HepG2 (cell line): ENCODE data around the gene SEC31B. TPM values are rescaled to one million over a fixed set of nuclear protein-coding genes. Genes with fewer than 3 reads are reported as not detected.
A peak's percentile ranks its signal among the peaks of the same experiment; 100 is the strongest.

Source experiments
- AGO2 ChIP-seq: fragments of 200-400 bp; formaldehyde crosslinking; optimal IDR thresholded peaks from 2 replicates; pipeline ENCODE3; 2017; ENCODE audit warnings: mild to moderate bottlenecking, low read depth, low read length, moderate library complexity
- ARNT ChIP-seq: fragments of 450-650 bp; IDR thresholded peaks from 2 replicates; pipeline ENCODE4 v1.6.1; 2017
- CHD4 ChIP-seq: fragments of 200-600 bp; sonication (generic); IDR thresholded peaks from 2 replicates; pipeline ENCODE4 v1.7.0; 2017; ENCODE audit warnings: mild to moderate bottlenecking, low read length, borderline replicate concordance
- FOSL2 ChIP-seq: sonication (generic); formaldehyde crosslinking; IDR thresholded peaks from 2 replicates; pipeline ENCODE4 v1.4.0; 2020; ENCODE audit warnings: missing genetic modification reagents
- FOXJ3 ChIP-seq: sonication (generic); formaldehyde crosslinking; IDR thresholded peaks from 2 replicates; pipeline ENCODE4 v1.4.0; 2020; ENCODE audit warnings: missing genetic modification reagents, mild to moderate bottlenecking, borderline replicate concordance
- HES4 ChIP-seq: sonication (generic); formaldehyde crosslinking; IDR thresholded peaks from 2 replicates; pipeline ENCODE4 v1.9.0; 2021; ENCODE audit warnings: mild to moderate bottlenecking, missing genetic modification reagents, borderline replicate concordance
- IKZF4 ChIP-seq: sonication (generic); formaldehyde crosslinking; IDR thresholded peaks from 2 replicates; pipeline ENCODE4 v1.5.1; 2020; ENCODE audit warnings: borderline replicate concordance, mild to moderate bottlenecking, low read depth, missing genetic modification reagents; ENCODE audit errors: not compliant biosample characterization
- KAT8 ChIP-seq: IDR thresholded peaks from 2 replicates; pipeline ENCODE4 v1.6.1; 2016; ENCODE audit warnings: missing genetic modification reagents, missing compliant biosample characterization
- POLR2G ChIP-seq: fragments of 200-400 bp; formaldehyde crosslinking; IDR thresholded peaks from 2 replicates; pipeline ENCODE4 v1.6.1; 2018; ENCODE audit warnings: mild to moderate bottlenecking, low read depth, low read length, moderate library complexity
- RBM39 ChIP-seq: fragments of 200-400 bp; formaldehyde crosslinking; IDR thresholded peaks from one replicate; pipeline ENCODE4 v1.6.1; 2018; ENCODE audit warnings: antibody characterized with exemption, mild to moderate bottlenecking, low read depth, low read length; ENCODE audit not compliant: poor library complexity, severe bottlenecking
- ZFX ChIP-seq: sonication (generic); formaldehyde crosslinking; IDR thresholded peaks from 2 replicates; pipeline ENCODE4 v1.4.0; 2020; ENCODE audit warnings: mild to moderate bottlenecking, low read depth, missing genetic modification reagents, moderate library complexity
- ZNF20 ChIP-seq: sonication (generic); formaldehyde crosslinking; IDR thresholded peaks from 2 replicates; pipeline ENCODE4 v1.4.0; 2020; ENCODE audit warnings: mild to moderate bottlenecking, moderate library complexity, missing genetic modification reagents
- ZNF232 ChIP-seq: sonication (generic); formaldehyde crosslinking; IDR thresholded peaks from 2 replicates; pipeline ENCODE4 v1.4.0; 2020; ENCODE audit warnings: missing genetic modification reagents, borderline replicate concordance
- ZNF501 ChIP-seq: sonication (generic); formaldehyde crosslinking; IDR thresholded peaks from 2 replicates; pipeline ENCODE4 v1.5.1; 2020; ENCODE audit warnings: mild to moderate bottlenecking, moderate library complexity, missing genetic modification reagents
- ZNF557 ChIP-seq: sonication (generic); formaldehyde crosslinking; IDR thresholded peaks from 2 replicates; pipeline ENCODE4 v1.4.0; 2020; ENCODE audit warnings: missing genetic modification reagents
- ZNF563 ChIP-seq: sonication (generic); formaldehyde crosslinking; IDR thresholded peaks from 2 replicates; pipeline ENCODE4 v1.8.0; 2022; ENCODE audit warnings: mild to moderate bottlenecking, moderate library complexity, missing genetic modification reagents
- ZNF747 ChIP-seq: sonication (generic); formaldehyde crosslinking; IDR thresholded peaks from 2 replicates; pipeline ENCODE4 v1.8.1; 2023; ENCODE audit warnings: missing genetic modification reagents, mild to moderate bottlenecking, borderline replicate concordance
- ZNF772 ChIP-seq: sonication (generic); formaldehyde crosslinking; IDR thresholded peaks from 2 replicates; pipeline ENCODE4 v1.5.0; 2020; ENCODE audit warnings: mild to moderate bottlenecking, missing genetic modification reagents
- ZNF83 ChIP-seq: sonication (generic); formaldehyde crosslinking; IDR thresholded peaks from 2 replicates; pipeline ENCODE4 v1.4.0; 2020; ENCODE audit warnings: missing genetic modification reagents, mild to moderate bottlenecking, borderline replicate concordance
- ZNF883 ChIP-seq: sonication (generic); formaldehyde crosslinking; IDR thresholded peaks from 2 replicates; pipeline ENCODE4 v1.5.1; 2020; ENCODE audit warnings: mild to moderate bottlenecking, missing genetic modification reagents; ENCODE audit errors: not compliant biosample characterization
- polyA plus RNA-seq, 8 experiments: library from polyadenylated mRNA; depleted of rRNA in 3 of 8; stranded (reverse) in 7 of 8; unstranded in 1 of 8; fragments of >200 nt; fragmentation: Illumina TruSeq in 4 of 8; extraction: Trizol in 4 of 8; gene quantifications; 2 replicates each; pipeline versions ENCODE4 v1.2.1 to v1.2.3, GENCODE V29; 2011 to 2016; ENCODE audit warnings: low read depth in 4 of 8, missing spikeins in 1 of 8, mixed read lengths in 1 of 8; ENCODE audit not compliant: insufficient read depth in 1 of 8
- total RNA-seq, 5 experiments: library from RNA; depleted of rRNA; stranded (reverse); fragments of >200 nt; fragmentation: Illumina TruSeq; extraction: Trizol; gene quantifications; 2 replicates each; pipeline ENCODE4 v1.2.3, GENCODE V29; 2016; ENCODE audit warnings: low read depth in 1 of 5
- TF ChIP-seq, protein P1 (sequence below): sonication (generic); formaldehyde crosslinking; IDR thresholded peaks from 2 replicates; pipeline ENCODE4 v1.4.0; 2020; ENCODE audit warnings: missing genetic modification reagents, low read depth, mild to moderate bottlenecking, borderline replicate concordance
- TF ChIP-seq, protein P2 (sequence below): sonication (generic); formaldehyde crosslinking; IDR thresholded peaks from 2 replicates; pipeline ENCODE4 v1.4.0; 2020; ENCODE audit warnings: missing genetic modification reagents, borderline replicate concordance
- TF ChIP-seq, protein P3 (sequence below): sonication (generic); formaldehyde crosslinking; IDR thresholded peaks from 2 replicates; pipeline ENCODE4 v1.5.0; 2020; ENCODE audit warnings: missing genetic modification reagents

SEC31B gene
- total and polyA plus RNA-seq, 2 of the 13 experiments (the other 11 are each of a cell fraction or from before 2014, with no cell fraction given) = 2.0 to 8.3 TPM

DNA sequence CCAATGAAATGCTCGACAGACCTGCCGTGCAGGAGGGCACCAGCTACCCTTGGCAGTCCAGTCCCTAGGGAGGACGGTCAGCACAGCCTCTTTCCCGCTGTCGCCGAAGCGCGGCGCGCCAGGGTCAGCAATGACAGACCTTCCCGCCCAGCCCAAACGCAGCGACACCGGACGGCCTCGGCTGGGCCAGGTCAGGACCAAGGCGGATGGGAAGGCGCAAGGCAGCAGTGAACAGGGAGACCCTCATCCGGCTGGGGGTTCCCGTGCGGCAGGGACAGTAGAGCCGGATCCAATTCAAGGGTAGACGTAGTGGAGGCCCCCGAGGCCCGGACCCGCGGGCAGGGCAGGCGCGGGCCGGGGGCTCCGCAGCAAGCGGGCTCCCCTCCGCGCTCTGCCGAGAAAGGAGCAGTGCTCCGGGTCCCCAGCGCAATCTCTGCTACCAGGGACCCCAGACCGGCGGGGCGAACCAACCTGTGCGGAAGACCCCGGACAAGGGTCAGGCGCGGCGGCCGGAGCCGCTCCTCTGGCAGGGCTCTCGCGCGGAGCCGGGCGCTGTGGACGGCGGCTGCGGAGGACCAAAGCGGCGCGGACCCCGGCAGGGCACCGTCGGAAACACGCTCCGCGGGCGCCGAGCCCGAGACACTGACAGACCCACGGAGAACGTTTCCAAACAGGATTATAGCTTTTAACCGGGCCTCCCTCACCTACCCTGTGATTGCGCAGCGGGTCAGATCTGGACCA lies at the start of gene SEC31B (continued):
- TF ChIP-seq, protein P1, sequence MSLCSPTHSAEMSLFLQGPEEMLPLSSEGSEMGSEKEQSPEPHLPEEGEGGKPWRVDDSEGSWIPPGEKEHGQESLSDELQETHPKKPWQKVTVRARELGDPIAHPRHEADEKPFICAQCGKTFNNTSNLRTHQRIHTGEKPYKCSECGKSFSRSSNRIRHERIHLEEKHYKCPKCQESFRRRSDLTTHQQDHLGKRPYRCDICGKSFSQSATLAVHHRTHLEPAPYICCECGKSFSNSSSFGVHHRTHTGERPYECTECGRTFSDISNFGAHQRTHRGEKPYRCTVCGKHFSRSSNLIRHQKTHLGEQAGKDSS (CRISPR knock-in tag) = peak; percentile 55; the same call in 1 of the 2 replicates
- TF ChIP-seq AGO2 = peak; percentile 88
- no peak for TF ChIP-seq CHD4
- no peak for TF ChIP-seq FOXJ3 (CRISPR knock-in tag)
- TF ChIP-seq, protein P2, sequence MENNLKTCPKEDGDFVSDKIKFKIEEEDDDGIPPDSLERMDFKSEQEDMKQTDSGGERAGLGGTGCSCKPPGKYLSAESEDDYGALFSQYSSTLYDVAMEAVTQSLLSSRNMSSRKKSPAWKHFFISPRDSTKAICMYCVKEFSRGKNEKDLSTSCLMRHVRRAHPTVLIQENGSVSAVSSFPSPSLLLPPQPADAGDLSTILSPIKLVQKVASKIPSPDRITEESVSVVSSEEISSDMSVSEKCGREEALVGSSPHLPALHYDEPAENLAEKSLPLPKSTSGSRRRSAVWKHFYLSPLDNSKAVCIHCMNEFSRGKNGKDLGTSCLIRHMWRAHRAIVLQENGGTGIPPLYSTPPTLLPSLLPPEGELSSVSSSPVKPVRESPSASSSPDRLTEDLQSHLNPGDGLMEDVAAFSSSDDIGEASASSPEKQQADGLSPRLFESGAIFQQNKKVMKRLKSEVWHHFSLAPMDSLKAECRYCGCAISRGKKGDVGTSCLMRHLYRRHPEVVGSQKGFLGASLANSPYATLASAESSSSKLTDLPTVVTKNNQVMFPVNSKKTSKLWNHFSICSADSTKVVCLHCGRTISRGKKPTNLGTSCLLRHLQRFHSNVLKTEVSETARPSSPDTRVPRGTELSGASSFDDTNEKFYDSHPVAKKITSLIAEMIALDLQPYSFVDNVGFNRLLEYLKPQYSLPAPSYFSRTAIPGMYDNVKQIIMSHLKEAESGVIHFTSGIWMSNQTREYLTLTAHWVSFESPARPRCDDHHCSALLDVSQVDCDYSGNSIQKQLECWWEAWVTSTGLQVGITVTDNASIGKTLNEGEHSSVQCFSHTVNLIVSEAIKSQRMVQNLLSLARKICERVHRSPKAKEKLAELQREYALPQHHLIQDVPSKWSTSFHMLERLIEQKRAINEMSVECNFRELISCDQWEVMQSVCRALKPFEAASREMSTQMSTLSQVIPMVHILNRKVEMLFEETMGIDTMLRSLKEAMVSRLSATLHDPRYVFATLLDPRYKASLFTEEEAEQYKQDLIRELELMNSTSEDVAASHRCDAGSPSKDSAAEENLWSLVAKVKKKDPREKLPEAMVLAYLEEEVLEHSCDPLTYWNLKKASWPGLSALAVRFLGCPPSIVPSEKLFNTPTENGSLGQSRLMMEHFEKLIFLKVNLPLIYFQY (CRISPR knock-in tag) = peak; percentile 98
- TF ChIP-seq, protein P3, sequence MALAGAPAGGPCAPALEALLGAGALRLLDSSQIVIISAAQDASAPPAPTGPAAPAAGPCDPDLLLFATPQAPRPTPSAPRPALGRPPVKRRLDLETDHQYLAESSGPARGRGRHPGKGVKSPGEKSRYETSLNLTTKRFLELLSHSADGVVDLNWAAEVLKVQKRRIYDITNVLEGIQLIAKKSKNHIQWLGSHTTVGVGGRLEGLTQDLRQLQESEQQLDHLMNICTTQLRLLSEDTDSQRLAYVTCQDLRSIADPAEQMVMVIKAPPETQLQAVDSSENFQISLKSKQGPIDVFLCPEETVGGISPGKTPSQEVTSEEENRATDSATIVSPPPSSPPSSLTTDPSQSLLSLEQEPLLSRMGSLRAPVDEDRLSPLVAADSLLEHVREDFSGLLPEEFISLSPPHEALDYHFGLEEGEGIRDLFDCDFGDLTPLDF (CRISPR knock-in tag) = peak; percentile 46; the same call in 1 of the 2 replicates
- TF ChIP-seq ZNF232 (CRISPR knock-in tag) = 0 out of 2 replicates have a peak, but pooled peaks have one; percentile 28
- 0 out of 2 replicates have a peak, but pooled peaks have one; percentile 7 for TF ChIP-seq FOSL2
- TF ChIP-seq ZNF883 = peak; percentile 66
- TF ChIP-seq ZNF747 (CRISPR knock-in tag) = no peak
- TF ChIP-seq ZNF83 (CRISPR knock-in tag) = peak; percentile 17; the same call in 1 of the 2 replicates
- no peak for TF ChIP-seq ARNT
- no peak for TF ChIP-seq RBM39
- peak; percentile 91 for TF ChIP-seq ZNF501 (CRISPR knock-in tag)
- peak; percentile 87 for TF ChIP-seq ZFX (CRISPR knock-in tag)
- TF ChIP-seq KAT8 = 0 out of 2 replicates have a peak, but pooled peaks have one; percentile 23
- TF ChIP-seq HES4 (CRISPR knock-in tag) = no peak
- peak; percentile 17; the same call in 1 of the 2 replicates for TF ChIP-seq ZNF563
- no peak for TF ChIP-seq ZNF557 (CRISPR knock-in tag)
- TF ChIP-seq ZNF20 (CRISPR knock-in tag) = no peak
- TF ChIP-seq ZNF772 (CRISPR knock-in tag) = 0 out of 2 replicates have a peak, but pooled peaks have one; percentile 29
- no peak for TF ChIP-seq IKZF4 (CRISPR knock-in tag)
- 0 out of 2 replicates have a peak, but pooled peaks have one; percentile 30 for TF ChIP-seq POLR2G
